HT1080 (cell line): ENCODE measurements around the gene STON1. TPM values are rescaled to one million over a fixed set of nuclear protein-coding genes. Genes with fewer than 3 reads are reported as not detected.
"Not testable (repeated sequence)": the region's sequence is repeated elsewhere in the genome, so short reads cannot be mapped to it uniquely, and the experiment has no call there.

Source experiments
- DNase-seq: peaks from one replicate; pipeline ENCODE4 v3.0.0-alpha.2; 2015; ENCODE audit warnings: low read depth
- total RNA-seq: library from RNA; depleted of rRNA; stranded (reverse); fragments of >200 nt; shearing (Covaris generic); gene quantifications from 2 replicates; pipeline ENCODE4 v1.2.3, GENCODE V29; 2014

Gene STON1
- total RNA-seq, 1 experiment from 2014 or later = 0.79 TPM

- no peak for DNase-seq
These were observed 38.6 kb downstream of the STON1 start for GRCh38 chr2:48568547-48568946.

DNA sequence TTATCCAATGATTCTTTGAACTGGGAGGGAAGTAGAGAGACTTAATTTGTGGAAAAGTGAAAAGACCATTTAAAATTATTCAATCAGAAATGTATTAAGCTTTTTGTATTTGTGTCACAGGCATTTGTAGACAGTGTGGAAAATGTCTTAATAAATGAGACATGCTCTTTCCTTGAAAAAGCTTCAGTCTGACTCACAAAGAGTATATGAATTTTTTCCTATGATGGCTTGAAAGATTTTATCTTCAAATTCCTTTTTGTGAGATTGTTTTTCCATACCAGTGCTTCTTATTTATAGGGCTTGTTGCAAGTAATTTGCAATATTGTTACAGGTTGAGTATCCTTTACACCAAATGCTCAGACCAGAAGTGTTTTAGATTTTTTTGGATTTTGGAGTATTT is 39.5 kb downstream of the STON1 start:
- DNase-seq = no peak

- no peak for DNase-seq
These were observed 42.9 kb downstream of the STON1 start for GRCh38 chr2:48572816-48573215.

DNA sequence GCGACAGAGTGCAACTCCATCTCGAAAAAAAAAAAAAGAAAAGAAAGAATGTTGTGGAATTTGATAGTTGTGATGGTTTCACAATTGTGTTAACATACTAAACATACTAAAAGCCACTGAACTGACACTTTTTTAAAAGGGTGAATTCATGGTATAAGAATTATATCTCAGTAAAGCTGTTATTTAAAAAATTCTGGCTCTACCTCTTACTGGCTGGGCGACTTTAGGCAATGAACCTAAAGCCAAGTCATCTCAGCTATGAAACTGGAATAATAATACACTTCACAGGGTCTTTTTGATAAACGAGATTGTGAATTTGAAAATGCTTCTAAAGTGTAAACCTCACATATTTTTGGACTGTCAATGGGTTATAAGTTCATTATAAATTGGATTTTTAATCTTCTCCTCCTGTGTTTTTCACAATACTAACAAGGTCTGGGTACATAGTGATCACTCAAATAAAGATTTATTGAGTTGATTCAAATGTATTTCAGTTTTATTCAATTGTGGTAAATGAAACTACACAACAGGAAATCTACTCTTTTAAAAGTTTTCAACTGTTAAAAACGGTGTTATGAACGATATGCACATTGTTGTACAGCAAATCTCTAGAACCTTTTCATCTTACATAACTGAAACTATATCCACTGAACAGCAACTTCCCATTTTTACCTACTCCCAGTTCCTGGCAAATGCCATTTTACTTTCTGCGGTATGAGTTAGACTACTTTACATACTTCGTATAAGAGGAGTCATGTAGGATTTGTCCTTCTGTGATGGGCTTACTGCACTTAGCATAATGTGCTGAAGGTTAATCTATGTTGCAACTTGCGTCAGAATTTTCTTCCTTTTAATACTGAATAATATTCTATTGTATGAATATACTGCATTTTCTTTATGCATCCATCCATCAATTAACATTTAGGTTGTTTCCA is 44.7 kb downstream of the STON1 start:
- no peak for DNase-seq

- no peak for DNase-seq
These were observed 48.4 kb downstream of the STON1 start for GRCh38 chr2:48578313-48578712.

DNA sequence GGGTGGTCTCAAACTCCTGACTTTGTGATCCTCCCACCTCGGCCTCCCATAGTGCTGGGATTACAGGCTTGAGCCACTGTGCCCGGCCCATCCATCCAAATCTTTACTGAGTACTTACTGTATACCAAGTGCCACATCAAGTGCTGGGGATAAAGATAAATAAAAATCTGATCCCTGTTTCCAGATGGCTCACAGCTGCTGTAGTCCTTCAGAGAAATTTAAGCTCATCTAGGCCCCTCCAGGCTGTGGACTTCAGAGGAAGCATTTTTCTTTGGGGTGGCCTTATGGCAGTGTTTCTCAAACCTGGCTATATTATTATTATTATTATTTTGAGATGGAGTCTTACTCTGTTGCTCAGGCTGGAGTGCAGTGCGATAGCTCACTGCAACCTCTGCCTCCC is 54.0 kb downstream of the STON1 start:
- DNase-seq = no peak

DNA sequence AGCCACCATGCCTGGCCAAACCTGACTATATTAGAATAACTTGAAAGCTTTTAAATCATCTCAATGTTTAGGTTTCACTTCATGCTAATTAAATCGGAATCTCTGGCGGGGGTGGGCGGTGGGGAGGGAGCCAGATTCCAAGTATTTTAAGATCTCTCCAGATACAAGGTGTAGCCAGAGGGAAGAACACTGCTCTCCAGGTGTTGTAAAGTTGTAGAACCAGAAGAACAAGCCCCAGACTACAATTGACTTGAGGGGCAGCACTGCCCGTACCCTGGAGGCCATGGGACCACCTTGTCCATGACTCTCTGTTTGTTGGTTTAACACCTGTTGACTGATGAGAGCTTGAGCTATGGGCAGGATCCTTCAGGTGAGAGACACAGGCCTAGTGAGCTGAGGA is 54.6 kb downstream of the STON1 start:
- no peak for DNase-seq

DNA sequence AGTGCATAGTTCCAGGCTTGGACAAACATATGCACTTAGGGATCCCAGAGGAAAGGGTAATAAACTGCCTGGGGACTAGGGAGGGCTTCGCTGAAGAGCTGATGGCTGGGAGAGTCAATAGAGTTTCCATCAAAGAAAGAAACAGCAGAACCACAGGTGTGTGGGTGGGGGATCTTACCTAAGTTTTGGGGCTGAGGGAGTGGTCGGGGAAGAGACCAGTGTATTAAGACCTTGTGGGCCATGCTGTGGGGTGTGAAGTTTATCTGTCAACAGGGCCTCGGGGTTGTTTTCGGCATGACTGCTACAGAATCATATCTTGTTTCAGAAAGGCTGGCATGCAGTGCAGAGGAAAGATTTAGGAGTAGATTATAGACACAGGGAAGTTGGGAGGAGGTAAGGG is 56.5 kb downstream of the STON1 start:
- DNase-seq = no peak

DNA sequence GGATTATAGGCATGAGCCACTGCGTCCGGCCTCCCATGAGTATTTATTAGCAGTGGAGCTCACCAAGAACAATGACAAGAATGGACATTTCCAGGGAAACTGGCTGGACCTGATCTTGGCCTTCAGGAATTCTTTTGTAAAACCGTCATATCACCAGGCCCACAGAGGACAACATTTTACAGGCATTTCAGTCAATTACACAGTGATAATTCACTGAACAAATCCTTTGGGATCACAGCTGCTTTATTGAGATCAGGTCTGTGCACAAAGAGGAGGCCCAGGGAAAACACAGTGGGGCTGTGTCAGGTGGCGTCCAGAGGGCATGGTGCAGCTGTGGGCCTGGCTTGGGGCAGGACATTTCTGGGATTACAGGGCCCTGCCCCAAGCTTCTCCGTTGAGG is 57.6 kb downstream of the STON1 start:
- DNase-seq = no peak

- DNase-seq = no peak
These were observed 58.0 kb downstream of the STON1 start for GRCh38 chr2:48587961-48588360.

GRCh38 chr2:48588745-48589144 is 58.8 kb downstream of the STON1 start:
- DNase-seq = no peak

DNA sequence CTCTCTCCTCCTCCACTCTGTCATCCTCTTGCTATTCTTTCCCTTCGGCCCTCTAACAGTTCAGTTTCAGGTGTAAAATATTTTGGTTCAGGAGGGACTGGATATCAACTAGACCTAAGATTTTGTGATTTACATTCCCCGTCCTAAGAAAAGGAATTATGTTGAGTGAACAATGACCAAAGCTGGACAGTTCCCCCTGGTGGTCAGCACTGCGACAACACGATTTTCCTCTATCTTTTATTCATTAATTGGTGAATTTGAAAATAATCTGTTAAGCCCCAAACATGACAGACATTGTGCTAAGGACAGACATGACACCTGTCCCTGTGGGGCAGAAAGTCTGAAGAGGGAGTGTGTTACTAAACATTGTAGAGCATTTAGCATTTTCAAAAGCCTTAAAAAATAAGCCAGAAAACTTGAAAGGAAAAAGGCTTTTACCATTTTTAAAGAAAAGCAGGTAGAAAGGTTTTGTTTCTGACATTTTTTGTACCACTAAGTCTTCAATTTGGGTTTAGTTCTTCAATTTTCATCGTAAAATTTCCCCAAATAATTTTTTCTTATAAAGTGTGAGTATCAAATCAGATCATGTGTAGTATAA is 59.3 kb downstream of the STON1 start:
- peak; percentile 21 for DNase-seq

GRCh38 chr2:48590017-48590416 is 60.1 kb downstream of the STON1 start:
- no peak for DNase-seq

DNA sequence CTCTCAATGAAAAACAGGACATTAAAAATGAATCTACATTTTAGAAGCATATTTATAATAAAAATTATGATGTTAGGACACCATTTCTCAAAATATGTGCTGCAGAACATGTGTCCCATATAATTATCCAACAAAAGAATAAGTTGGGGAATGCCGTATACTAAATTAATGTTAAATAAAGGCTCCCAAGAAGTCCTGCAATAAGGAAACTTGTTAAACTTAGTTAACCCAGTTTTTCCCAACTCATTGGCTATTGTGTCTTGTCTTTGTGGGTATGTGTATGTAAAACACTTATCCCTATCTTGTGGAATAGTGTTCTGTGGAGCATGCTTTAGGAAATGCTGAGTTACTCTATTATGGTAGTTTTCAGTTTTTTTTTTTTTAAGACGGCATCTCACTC is 62.1 kb downstream of the STON1 start:
- DNase-seq = no peak

DNA sequence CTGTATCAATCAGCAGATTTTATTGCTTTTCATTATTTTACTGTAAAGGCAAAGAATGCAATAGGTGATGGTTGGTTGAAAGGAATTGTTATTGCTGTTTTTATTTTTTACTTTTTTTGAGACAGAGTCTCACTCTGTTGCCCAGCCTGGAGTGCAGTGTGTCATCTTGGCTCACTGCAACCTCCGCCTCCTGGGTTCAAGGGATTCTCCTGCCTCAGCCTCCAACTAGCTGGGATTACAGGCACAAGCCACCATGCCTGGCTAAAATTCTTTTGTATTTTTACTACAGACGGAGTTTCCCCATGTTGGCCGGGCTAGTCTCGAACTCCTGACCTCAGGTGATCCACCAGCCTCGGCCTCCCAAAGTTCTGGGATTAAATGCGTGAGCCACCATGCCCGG is 66.8 kb downstream of the STON1 start:
- DNase-seq = not testable (repeated sequence)

DNA sequence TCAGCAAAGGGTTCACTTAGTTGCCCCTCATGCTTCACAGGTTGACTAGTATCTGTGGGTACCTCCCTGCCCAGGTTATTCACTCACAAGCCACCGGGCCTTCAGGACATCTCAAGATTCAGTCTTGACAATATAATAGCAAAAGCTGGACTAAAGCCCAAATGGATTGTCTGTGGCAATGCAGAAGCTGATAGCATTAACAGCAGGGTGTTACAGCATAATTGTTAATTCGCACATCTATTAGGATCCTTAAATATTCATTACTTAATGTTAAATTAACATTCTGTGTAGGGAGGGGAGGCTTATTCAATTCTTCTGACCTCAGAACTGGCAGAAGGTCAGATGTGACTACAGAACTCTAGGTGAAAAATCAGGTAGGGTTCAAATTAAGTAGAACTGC is 67.5 kb downstream of the STON1 start:
- no peak for DNase-seq

DNA sequence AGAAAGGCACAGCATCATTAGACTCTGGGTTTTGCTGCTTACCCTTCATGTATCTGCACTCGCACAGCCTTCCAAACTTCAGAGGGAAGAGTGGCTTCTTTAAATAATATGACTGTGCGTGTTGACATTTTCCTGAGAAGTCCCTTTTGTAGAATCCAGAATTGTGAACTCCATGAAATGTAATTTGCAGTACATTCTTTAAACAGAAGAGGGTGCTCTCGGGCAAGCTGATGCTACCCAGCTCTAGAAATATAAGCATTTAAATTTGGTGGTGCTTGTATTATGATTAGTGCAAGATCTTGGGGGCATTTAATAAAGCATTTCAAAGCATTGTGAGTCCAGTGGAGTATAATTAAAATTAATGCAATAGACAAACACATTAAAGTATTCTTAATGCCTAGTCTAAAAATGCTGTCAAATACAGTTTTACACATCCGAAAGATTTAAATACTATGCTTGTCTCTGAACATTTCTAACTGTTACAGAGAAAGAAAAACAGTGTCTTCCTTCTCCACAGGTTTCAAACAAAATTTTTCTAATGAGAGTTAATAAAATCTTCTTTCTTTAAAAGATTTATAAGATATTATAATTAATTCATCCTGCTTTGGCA is 70.4 kb downstream of the STON1 start:
- peak; percentile 44 for DNase-seq

DNA sequence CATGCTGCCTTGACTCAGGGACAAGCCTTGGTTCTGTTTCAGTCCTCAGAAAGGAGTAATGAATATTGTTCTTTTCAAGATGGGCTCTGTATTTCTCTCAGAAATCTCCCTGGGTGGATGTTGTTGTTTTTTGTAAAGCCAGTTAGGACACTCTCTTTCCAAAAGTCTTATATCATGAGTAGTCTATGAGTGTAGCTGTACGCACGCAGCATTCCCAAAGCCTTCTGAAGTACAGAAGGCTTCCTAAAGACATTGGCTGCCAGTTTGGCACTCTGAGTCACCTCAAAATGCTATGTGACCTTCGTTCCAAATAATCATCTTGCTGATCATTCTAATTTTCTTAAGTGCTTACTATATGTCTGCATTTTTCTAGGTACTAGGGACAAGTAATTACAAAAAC is 71.0 kb downstream of the STON1 start:
- DNase-seq = no peak

- DNase-seq = no peak
These were observed 71.4 kb downstream of the STON1 start for GRCh38 chr2:48601349-48601748.

DNA sequence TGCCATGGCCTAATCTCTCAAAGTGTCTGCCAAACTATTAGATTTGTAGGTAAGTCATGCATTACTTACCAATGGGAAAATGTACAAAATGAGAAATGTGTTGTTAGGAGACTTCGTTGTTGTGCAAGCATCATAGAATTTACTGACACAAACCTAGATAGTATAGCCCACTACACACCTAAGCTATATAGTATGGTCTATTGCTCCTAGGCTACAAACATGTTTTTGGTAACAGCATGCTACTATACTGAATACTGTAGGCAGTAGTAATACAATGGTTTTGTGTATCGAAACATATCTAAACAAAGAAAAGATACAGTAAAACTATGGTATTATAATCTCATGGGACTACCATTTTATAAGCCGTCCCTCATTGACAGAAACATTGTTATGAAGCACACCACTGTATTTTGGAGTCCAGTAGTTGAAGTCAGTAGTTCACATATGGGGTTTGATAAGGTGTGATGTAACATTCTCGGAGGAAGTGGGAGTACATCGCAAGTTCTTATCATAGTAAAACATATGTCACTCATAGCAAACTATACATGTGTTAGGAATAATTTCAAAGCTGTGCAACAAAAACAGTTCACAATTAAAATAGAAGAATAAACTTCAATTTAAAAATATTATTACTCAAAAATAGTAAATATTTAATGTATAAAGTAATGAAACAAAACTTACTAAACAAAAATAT is 75.7 kb downstream of the STON1 start:
- no peak for DNase-seq

DNA sequence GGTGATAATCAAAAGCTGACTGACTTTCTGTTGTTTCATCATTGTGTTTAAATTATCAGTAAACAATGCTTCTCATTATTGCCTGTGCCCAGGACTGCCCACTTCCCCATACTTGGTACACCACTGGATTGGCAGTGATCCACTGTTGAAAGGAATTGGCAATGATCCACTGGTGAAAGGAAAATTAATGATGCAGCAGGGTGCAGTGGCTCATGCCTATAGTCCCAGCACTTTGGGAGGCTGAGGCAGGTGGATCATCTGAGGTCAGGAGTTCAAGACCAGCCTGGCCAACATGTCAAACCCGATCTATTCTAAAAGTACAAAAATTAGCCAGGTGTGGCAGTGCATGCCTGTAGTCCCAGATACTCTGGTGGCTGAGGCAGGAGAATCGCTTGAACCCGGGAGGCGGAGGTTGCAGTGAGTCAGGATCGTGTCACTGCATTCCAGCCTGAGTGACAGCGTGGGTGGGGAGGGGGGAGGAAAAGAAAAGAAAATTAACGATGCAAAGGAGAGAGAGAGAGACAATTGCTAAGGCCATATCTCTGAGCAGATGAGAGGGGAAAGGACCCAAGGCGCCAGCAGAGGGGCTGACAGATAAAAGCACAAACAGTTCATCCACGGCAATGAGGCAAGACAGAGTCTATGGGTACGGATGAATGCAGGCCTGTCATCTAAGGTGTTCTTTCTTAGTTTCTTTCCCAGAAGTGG is 77.5 kb downstream of the STON1 start:
- DNase-seq = peak; percentile 50
